HEK293T (cell line): Measurements from ENCODE around the gene GOLIM4.
"Not testable (repeated sequence)": the region's sequence is repeated elsewhere in the genome, so short reads cannot be mapped to it uniquely, and the experiment has no call there.

Source experiments
- CTCF ChIA-PET: fragments of 350-600 bp; formaldehyde crosslinking; extraction: SDS; loops from one replicate; lab custom pipeline; 2021; ENCODE audit warnings: antibody characterized with exemption, inconsistent platforms; lab: Yijun Ruan, JAX
- POLR2A ChIA-PET: fragments of 350-600 bp; formaldehyde crosslinking; extraction: SDS; loops from one replicate; lab custom pipeline; 2020; ENCODE audit warnings: antibody characterized with exemption, inconsistent platforms; lab: Yijun Ruan, JAX
- DNase-seq: peaks from one replicate; pipeline ENCODE4 v3.0.0; 2012; ENCODE audit warnings: mixed read lengths; ENCODE audit errors: extremely low spot score
- ARNT ChIP-seq: fragments of 450-650 bp; IDR thresholded peaks from 2 replicates; pipeline ENCODE4 v1.6.1; 2017; ENCODE audit warnings: mild to moderate bottlenecking
- BHLHE40 ChIP-seq: fragments of 450-650 bp; IDR thresholded peaks from 2 replicates; pipeline ENCODE4 v1.6.1; 2016; ENCODE audit warnings: mild to moderate bottlenecking, moderate library complexity, borderline replicate concordance
- CTBP1 ChIP-seq: fragments of 450-650 bp; IDR thresholded peaks from 2 replicates; pipeline ENCODE4 v1.6.1; 2016; ENCODE audit warnings: borderline replicate concordance
- ELF4 ChIP-seq: fragments of 450-650 bp; IDR thresholded peaks from 2 replicates; pipeline ENCODE4 v1.6.1; 2017; ENCODE audit warnings: antibody characterized with exemption
- FOXA1 ChIP-seq: fragments of 450-650 bp; IDR thresholded peaks from 2 replicates; pipeline ENCODE4 v1.6.1; 2016; ENCODE audit warnings: mild to moderate bottlenecking
- FOXK2 ChIP-seq: fragments of 450-650 bp; IDR thresholded peaks from 2 replicates; pipeline ENCODE4 v1.6.1; 2016; ENCODE audit warnings: mild to moderate bottlenecking
- FOXM1 ChIP-seq: fragments of 450-650 bp; IDR thresholded peaks from 2 replicates; pipeline ENCODE4 v1.6.1; 2017; ENCODE audit warnings: mild to moderate bottlenecking, borderline replicate concordance
- HDGF ChIP-seq: fragments of 450-650 bp; IDR thresholded peaks from 2 replicates; pipeline ENCODE4 v1.6.1; 2017; ENCODE audit warnings: antibody characterized with exemption, borderline replicate concordance
- L3MBTL2 ChIP-seq: fragments of 450-650 bp; conservative IDR thresholded peaks from 2 replicates; pipeline ENCODE4 v1.6.1; 2016; ENCODE audit warnings: mild to moderate bottlenecking
- LEF1 ChIP-seq: fragments of 450-650 bp; IDR thresholded peaks from 2 replicates; pipeline ENCODE4 v1.6.1; 2017; ENCODE audit warnings: mild to moderate bottlenecking, borderline replicate concordance
- NFRKB ChIP-seq: fragments of 450-650 bp; IDR thresholded peaks from 2 replicates; pipeline ENCODE4 v1.6.1; 2016; ENCODE audit warnings: mild to moderate bottlenecking, moderate library complexity
- SP1 ChIP-seq: fragments of 450-650 bp; IDR thresholded peaks from 2 replicates; pipeline ENCODE4 v1.6.1; 2017
- SUZ12 ChIP-seq: fragments of 450-650 bp; IDR thresholded peaks from 2 replicates; pipeline ENCODE4 v1.6.1; 2016; ENCODE audit warnings: mild to moderate bottlenecking
- TARDBP ChIP-seq: fragments of 450-650 bp; IDR thresholded peaks from 2 replicates; pipeline ENCODE4 v1.6.1; 2016
- ZNF384 ChIP-seq: fragments of 450-650 bp; IDR thresholded peaks from 2 replicates; pipeline ENCODE4 v1.6.1; 2016
- TF ChIP-seq, protein P1 (sequence below): fragments of 450-650 bp; IDR thresholded peaks from 2 replicates; pipeline ENCODE4 v1.6.1; 2016

GOLIM4 gene, protein sequence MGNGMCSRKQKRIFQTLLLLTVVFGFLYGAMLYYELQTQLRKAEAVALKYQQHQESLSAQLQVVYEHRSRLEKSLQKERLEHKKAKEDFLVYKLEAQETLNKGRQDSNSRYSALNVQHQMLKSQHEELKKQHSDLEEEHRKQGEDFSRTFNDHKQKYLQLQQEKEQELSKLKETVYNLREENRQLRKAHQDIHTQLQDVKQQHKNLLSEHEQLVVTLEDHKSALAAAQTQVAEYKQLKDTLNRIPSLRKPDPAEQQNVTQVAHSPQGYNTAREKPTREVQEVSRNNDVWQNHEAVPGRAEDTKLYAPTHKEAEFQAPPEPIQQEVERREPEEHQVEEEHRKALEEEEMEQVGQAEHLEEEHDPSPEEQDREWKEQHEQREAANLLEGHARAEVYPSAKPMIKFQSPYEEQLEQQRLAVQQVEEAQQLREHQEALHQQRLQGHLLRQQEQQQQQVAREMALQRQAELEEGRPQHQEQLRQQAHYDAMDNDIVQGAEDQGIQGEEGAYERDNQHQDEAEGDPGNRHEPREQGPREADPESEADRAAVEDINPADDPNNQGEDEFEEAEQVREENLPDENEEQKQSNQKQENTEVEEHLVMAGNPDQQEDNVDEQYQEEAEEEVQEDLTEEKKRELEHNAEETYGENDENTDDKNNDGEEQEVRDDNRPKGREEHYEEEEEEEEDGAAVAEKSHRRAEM

DNA sequence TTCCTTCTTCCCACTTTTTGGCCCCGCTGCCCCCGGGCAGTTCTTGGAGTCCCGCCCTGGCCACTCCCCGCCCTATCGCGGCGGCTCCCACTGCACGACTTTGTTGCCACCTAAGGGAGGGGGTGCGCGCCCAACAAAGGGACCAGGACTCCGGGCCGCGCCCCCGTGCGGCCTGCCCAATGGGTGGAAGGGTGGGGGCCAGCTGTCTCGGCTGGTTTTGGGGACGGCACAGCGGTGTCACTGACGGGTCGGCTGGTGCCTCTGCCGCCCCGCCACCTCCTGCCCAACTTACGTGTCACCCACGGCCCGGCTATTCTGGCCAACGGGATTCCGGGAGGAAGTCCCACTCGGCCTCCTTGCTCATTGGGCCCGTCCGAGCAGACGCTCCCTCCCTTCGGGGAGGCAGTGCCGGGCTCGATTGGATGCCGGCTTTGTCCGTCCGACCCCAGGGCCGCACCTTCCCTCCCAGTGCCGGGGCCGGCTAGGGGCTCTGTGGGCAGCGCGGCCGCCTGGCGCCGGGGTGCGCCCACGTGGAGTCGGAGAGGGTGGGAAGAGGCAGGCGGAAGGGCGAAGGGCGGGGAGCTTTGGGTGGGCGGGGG is at the start of gene GOLIM4:
Gene GOLIM4 (minus strand): TSS at position 314 of the 599 bp plus-strand sequence. CDS start 639 bp downstream, outside the sequence.
- CTCF ChIA-PET, result no interaction called here
- TF ChIP-seq, protein P1, sequence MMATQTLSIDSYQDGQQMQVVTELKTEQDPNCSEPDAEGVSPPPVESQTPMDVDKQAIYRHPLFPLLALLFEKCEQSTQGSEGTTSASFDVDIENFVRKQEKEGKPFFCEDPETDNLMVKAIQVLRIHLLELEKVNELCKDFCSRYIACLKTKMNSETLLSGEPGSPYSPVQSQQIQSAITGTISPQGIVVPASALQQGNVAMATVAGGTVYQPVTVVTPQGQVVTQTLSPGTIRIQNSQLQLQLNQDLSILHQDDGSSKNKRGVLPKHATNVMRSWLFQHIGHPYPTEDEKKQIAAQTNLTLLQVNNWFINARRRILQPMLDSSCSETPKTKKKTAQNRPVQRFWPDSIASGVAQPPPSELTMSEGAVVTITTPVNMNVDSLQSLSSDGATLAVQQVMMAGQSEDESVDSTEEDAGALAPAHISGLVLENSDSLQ, result peak; percentile 98
- TF ChIP-seq NFRKB (no peak), SP1 (peak; percentile 77), TARDBP (no peak; the same call in 1 of the 2 replicates)
- peak; percentile 87 for DNase-seq
- POLR2A ChIA-PET, result interaction anchor here (0.6 to 1.1 kb wide), 3 partner anchors 9 to 50 kb away, joined by 3 to 5 read pairs (median 3); no protein-coding TSS in a partner anchor

DNA sequence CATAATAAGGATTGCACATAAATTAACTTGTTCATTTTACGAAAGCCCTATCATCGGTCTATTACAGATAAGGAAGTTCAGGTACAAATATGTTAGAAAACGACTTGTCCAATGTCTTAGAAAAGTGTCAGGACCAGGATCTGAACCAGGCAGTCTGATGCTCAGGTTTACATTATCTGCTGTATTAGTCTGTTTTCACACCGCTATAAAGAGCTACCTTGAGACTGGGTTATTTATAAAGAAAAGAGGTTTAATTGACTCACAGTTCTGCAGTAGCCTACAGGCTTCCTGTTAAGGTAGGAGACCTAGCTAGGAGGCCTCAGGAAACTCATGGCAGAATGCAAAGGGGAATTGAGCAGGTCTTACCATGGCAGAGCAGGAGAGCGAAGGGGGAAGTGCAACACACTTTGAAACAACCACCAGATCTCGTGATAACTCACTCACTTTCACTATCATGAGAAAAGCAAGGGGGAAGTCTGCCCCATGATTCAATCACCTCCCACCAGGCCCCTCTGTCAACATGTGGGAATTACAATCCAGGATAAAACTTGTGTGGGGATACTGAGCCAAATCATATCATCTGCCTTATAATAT is 45.8 kb upstream of the GOLIM4 start:
- ChIA-PET POLR2A (no interaction called here), CTCF (no interaction called here)
- no peak for TF ChIP-seq CTBP1
- no peak for TF ChIP-seq ZNF384
- no peak for TF ChIP-seq NFRKB
- TF ChIP-seq BHLHE40, result no peak
- TF ChIP-seq L3MBTL2, result no peak
- TF ChIP-seq, protein P1, result no peak
- TF ChIP-seq TARDBP, result no peak
- TF ChIP-seq FOXK2, result no peak
- TF ChIP-seq FOXA1, result no peak
- no peak for TF ChIP-seq ELF4
- TF ChIP-seq SUZ12, result no peak
- no peak for TF ChIP-seq SP1
- TF ChIP-seq FOXM1, result no peak

DNA sequence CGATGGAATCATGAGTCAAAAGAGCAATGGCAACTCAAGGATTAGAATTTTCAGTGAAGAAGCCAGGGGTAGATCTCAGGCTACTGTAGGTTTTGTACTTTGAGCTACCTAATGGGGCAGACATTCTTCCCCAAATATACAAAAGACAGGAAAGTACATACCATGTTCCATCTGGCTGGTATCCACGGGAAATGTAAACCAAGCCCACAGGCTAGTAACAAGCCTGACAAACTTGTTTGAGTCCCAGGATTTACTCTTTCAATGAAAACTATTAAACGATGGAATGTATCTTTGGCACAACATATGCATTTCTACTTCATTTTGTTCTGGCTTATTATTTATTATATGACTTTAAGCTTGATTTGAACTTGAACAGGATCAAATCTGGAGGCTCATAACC is 44.2 kb upstream of the GOLIM4 start:
- ChIA-PET POLR2A (no interaction called here), CTCF (no interaction called here)
- TF ChIP-seq FOXM1 (no peak), L3MBTL2 (no peak), NFRKB (no peak), SP1 (no peak), TARDBP (no peak), HDGF (no peak), ELF4 (no peak)
- TF ChIP-seq, protein P1, result no peak
- DNase-seq, result no peak

More for the DNA sequence above, 45.8 kb upstream of the GOLIM4 start:
- no peak for DNase-seq

DNA sequence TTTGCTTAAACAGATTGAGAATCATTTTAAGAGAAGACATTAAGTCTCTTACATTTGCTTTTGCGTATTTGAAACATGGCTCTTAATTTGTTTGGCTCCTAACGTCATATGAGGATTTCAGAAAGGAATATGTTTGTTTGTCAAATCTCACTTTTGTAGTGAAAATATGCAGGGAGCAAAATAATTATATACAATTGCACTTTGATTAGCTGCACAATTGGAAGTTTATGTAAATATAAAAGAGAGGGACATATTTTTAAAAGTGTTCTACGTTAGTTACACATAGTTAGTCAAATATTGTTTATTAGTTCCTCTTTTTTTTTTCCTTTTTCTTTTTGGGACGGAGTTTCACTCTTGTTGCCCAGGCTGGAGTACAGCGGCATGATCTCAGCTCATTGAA is 42.7 kb upstream of the GOLIM4 start:
- no peak for TF ChIP-seq SUZ12
- no peak for TF ChIP-seq FOXM1
- no peak for TF ChIP-seq SP1
- TF ChIP-seq CTBP1, result no peak
- TF ChIP-seq L3MBTL2, result no peak
- TF ChIP-seq NFRKB, result no peak
- TF ChIP-seq TARDBP, result no peak
- no peak for TF ChIP-seq FOXK2
- no peak for TF ChIP-seq ARNT
- TF ChIP-seq ZNF384, result no peak
- no peak for TF ChIP-seq HDGF
- no peak for TF ChIP-seq FOXA1
- TF ChIP-seq LEF1, result no peak
- TF ChIP-seq, protein P1, result no peak
- ChIA-PET POLR2A (no interaction called here), CTCF (no interaction called here)
- no peak for DNase-seq

DNA sequence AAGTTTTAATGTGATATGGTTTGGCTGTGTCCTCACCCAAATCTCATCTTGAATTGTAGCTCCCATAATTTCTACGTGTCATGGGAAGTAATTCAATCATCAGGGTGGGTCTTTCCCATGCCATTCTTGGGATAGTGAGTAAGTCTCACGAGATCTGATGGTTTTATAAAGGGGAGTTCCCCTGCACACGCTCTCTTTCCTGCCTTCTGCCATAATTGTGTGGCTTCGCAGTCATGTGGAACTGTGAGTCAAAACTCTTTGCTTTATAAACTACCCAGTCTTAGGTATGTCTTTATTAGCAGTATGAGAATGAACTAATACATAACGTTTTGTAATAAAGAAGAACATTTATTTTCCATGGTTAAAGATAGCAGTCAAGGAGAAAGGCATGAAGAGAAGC is 39.2 kb upstream of the GOLIM4 start:
- DNase-seq, result no peak
- TF ChIP-seq, protein P1, result no peak
- TF ChIP-seq ZNF384 (no peak), CTBP1 (no peak), TARDBP (no peak), HDGF (no peak), L3MBTL2 (no peak), ARNT (no peak), LEF1 (no peak), BHLHE40 (no peak)
- CTCF ChIA-PET, result no interaction called here
- POLR2A ChIA-PET, result no interaction called here

DNA sequence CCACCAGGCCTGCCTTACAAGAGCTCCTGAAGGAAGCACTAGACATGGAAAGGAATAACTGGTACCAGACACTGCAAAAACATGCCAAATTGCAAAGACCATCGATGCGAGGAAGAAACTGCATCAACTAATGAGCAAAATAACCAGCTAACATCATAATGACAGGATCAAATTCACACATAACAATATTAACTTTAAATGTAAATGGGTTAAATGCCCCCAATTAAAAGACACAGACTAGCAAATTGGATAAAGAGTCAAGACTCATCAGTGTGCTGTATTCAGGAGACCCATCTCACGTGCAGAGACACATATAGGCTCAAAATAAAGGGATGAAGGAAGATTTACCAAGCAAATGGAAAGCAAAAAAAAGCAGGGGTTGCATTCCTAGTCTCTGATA is 34.5 kb upstream of the GOLIM4 start:
- POLR2A ChIA-PET, CTCF ChIA-PET, DNase-seq: not testable (repeated sequence)

DNA sequence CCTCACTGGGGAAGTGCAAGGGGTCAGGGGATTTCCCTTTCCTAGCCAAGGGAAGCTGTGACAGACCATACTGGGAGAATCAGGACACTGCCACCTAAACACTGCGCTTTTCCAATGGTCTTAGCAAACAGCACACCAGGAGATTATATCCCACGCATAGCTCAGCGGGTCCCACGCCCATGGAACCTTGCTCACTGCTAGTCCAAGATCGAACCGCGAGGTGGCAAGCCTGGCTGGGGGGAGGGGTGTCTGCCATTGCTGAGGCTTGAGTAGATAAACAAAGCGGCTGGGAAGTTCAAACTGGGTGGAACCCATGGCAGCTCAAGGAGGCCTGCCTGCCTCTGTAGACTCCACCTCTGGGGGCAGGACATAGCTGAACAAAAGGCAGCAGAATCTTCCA is 32.7 kb upstream of the GOLIM4 start:
- POLR2A ChIA-PET, CTCF ChIA-PET, DNase-seq: not testable (repeated sequence)
